Stimulated activated naive B cell treated with anti-CD40 and anti-IgM and Interleukin-4, amounts not matched to agents 10 μg/mL and 1 μg/mL and 100 μg/mL, for 72 hours (primary cell): Measurements from ENCODE around the gene ADGRE2.
"Not testable (repeated sequence)": the region's sequence is repeated elsewhere in the genome, so short reads cannot be mapped to it uniquely, and the experiment has no call there.

Experiments
- ATAC-seq, 2 donors: fragments of 150-1000 bp; cut with Tn5 transposase; replicated peaks; 2 replicates each; pipeline ENCODE4 v1.10.0; 2021; ENCODE audit warnings: moderate library complexity in 1 of 2
- DNase-seq: peaks from one replicate; pipeline ENCODE4 v3.0.0; 2021
- H3K27ac Mint-ChIP-seq: one replicate; pipeline ENCODE4 v1.8.0; 2022; ENCODE audit warnings: mild to moderate bottlenecking, mixed read lengths
- H3K27me3 Mint-ChIP-seq, 2 donors: one replicate each; pipeline ENCODE4 v1.8.0; 2022; ENCODE audit warnings: mixed read lengths in 2 of 2
- H3K36me3 Mint-ChIP-seq, 2 donors: one replicate each; pipeline ENCODE4 v1.8.0; 2022; ENCODE audit warnings: mixed read lengths in 2 of 2, mild to moderate bottlenecking in 1 of 2
- H3K4me1 Mint-ChIP-seq, 2 donors: one replicate each; pipeline ENCODE4 v1.8.0; 2022; ENCODE audit warnings: mixed read lengths in 2 of 2, mild to moderate bottlenecking in 1 of 2
- H3K4me3 Mint-ChIP-seq, 2 donors: one replicate each; pipeline ENCODE4 v1.8.0; 2022; ENCODE audit warnings: mild to moderate bottlenecking in 2 of 2, mixed read lengths in 2 of 2, moderate library complexity in 1 of 2
- H3K9me3 Mint-ChIP-seq, 2 donors: one replicate each; pipeline ENCODE4 v1.8.0; 2022; ENCODE audit warnings: mixed read lengths in 2 of 2, mild to moderate bottlenecking in 1 of 2

ADGRE2 gene

DNA sequence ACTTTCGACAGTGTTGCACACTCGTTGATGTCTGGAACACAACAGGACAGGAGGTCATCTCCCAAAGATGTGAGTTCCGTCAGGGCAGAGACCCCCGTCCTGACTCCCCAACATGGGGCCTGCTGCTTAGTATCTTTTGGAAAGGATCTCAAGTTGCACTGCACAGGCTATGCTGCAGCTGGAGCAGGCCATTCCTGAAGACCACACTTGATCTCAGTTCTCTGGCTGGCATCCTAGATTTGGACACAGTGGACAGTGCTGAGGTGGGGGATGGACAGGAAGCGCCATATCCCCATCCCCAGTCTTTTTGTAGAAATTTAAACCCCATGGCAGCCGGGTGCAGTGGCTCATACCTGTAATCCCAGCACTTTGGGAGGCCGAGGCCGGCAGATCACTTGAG is 5.9 kb downstream of the ADGRE2 start:
- Mint-ChIP-seq H3K4me1 (peaks cover 18 to 35% of the 10 kb centered on the region in 2 donors), H3K4me3 (no peak overlapping the region), H3K9me3 (no peaks in the 10 kb centered on the region), H3K27me3 (peaks cover 3 to 20% of the 10 kb centered on the region in 2 donors), H3K36me3 (peaks cover 42 to 43% of the 10 kb centered on the region in 2 donors), H3K27ac (no peak overlapping the region)
- DNase-seq, result no peak
- no peak for ATAC-seq

DNA sequence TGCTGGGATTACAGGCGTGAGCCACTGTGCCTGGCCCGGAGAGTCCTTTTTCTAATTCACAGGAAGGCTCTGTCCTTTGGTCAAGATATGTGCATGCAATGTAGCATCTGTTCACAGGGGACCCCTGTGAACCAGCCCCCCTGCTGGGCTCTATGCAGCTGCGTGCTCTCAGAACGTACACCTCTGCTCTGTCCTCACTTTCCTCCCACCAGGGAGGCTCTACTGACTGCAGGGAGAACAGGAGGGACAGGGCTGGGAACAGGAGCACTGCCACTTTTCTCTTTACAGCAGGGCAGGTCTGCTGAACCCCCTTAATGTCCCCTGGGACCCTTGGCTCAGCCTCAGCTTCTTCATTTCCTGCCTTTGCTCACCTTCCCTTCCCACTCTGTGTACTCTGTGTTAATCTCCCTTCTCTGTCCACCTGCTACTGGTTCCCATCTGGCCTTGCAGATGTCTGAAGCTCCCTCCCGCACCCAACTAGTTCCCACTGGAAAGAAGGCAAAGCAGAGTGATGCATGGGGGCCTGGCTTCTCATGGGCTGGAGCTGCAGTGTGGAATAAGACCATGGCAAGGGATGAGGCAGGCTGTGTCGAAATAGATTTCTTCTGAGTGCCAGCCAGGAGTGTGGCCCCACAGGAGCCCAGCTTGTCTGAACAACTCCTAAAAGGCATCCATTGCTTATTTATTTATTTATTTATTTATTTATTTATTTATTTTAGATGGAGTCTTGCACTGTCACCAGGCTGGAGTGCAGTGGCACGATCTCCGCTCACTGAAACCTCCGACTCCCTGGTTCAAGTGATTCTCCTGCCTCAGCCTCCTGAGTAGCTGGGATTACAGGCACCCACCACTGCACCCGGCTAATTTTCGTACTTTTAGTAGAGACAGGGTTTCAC is 7.2 kb downstream of the ADGRE2 start:
- H3K4me3 Mint-ChIP-seq, result no peak overlapping the region
- no peak overlapping the region for H3K27ac Mint-ChIP-seq
- H3K9me3 Mint-ChIP-seq, result no peaks in the 10 kb centered on the region
- peaks cover 13 to 25% of the 10 kb centered on the region in 2 donors for H3K4me1 Mint-ChIP-seq
- DNase-seq, result no peak
- no peak for ATAC-seq
- peaks cover 48 to 51% of the 10 kb centered on the region in 2 donors for H3K36me3 Mint-ChIP-seq
- H3K27me3 Mint-ChIP-seq, result peaks cover 3 to 15% of the 10 kb centered on the region in 2 donors

DNA sequence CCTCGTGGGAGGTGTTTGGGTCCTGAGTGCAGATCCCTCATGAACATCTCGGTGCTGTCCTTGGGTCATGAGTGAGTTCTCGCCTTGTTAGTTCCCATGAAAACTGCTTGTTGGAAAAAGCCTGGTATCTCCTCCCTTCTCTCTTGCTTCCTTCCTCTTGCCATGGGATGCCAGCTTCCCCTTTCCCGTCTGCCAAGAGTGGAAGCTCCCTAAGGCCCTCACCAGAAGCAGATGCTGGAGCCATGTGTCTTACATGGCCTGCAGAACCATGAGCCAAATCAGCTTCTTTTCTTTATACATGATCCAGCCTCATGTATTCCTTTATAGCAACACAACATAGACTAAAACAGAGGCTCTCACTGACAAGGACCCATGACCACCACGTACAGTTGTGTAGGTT is 8.2 kb downstream of the ADGRE2 start:
- Mint-ChIP-seq H3K4me1 (peaks cover 11 to 15% of the 10 kb centered on the region in 2 donors), H3K27ac (no peak overlapping the region), H3K27me3 (peaks cover 2 to 18% of the 10 kb centered on the region in 2 donors), H3K4me3 (no peak overlapping the region), H3K9me3 (no peaks in the 10 kb centered on the region), H3K36me3 (peaks cover 56 to 60% of the 10 kb centered on the region in 2 donors)
- no peak for DNase-seq
- ATAC-seq, result no peak

DNA sequence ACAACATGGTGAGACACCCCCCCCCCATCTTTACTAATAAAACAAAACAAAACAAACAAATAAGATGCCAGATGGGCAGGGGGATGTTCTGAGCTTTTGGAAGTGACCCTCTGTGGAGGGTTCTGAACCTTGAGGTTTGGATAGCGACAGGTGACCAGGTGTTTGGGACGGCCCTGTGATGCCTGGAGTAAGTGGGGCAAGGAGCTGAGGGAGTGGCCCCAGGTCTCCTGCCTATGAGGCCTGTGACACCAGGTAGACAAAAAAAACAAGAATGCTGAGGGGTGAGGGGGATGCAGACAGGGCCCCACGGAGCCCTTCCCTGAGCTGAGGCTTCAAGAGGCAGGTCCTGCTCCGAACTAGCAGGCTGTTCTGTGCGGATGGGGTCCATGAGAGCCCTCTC is 9.2 kb downstream of the ADGRE2 start:
- ATAC-seq, result no peak
- Mint-ChIP-seq H3K27ac (peak overlapping the region; percentile 48), H3K9me3 (no peaks in the 10 kb centered on the region), H3K27me3 (peaks cover 7 to 21% of the 10 kb centered on the region in 2 donors), H3K4me1 (peaks cover 11 to 15% of the 10 kb centered on the region in 2 donors), H3K36me3 (peaks cover 63 to 70% of the 10 kb centered on the region in 2 donors), H3K4me3 (no peak overlapping the region)
- no peak for DNase-seq

DNA sequence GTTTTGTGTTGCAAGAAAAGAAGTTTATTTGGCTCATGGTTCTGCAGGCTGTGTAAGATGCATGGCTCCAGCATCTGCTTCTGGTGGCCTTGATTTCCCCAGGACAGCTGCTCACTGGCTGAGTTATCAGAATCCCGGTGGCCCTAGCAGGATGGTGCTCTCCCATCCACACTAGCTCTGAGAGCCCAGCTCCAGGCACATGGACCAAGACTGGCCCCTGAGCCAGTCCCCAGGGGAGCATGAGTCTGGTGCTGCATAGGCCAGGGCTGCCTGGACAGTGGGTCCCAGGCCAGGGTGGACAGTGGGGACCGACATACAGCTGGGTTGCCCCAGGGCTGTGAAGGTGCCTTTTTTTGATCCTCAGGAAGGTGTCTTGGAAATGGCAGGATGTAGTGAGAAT is 10.4 kb downstream of the ADGRE2 start:
- Mint-ChIP-seq H3K36me3 (peaks cover 62 to 71% of the 10 kb centered on the region in 2 donors), H3K27me3 (peaks cover 14 to 16% of the 10 kb centered on the region in 2 donors), H3K27ac (no peak overlapping the region), H3K4me1 (peaks cover 7 to 10% of the 10 kb centered on the region in 2 donors), H3K9me3 (peaks cover 0 to 2% of the 10 kb centered on the region in 2 donors), H3K4me3 (no peak overlapping the region)
- DNase-seq (no peak), ATAC-seq (no peak)

DNA sequence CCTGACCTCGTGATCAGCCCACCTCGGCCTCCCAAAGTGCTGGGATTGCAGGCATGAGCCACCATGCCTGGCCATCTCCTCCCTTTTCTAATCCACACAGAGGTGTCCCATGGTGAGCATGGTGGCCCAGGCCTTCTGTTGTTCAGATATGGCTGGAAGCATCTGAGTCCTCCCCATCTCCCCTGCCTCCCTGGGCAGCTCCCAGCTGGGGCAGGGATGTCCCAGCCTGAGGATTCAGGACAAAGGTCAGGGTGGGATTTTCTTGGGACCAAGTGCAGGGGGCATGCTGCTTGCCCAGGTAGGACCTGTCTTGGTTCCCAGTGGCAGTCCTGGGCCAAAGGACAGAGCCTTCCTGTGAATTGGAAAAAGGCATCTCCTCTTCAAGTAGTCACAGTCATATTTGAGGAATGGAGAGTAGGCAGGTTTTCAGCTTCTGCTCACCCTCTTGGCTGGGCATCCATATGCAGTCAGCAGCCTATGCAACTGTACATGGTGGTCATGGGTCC is 10.8 kb downstream of the ADGRE2 start:
- H3K9me3 Mint-ChIP-seq, result peaks cover 0 to 2% of the 10 kb centered on the region in 2 donors
- no peak overlapping the region for H3K27ac Mint-ChIP-seq
- ATAC-seq (no peak), DNase-seq (no peak)
- peaks cover 61 to 70% of the 10 kb centered on the region in 2 donors for H3K36me3 Mint-ChIP-seq
- H3K4me1 Mint-ChIP-seq, result peaks cover 7 to 10% of the 10 kb centered on the region in 2 donors
- no peak overlapping the region for H3K4me3 Mint-ChIP-seq
- peaks cover 14 to 16% of the 10 kb centered on the region in 2 donors for H3K27me3 Mint-ChIP-seq

DNA sequence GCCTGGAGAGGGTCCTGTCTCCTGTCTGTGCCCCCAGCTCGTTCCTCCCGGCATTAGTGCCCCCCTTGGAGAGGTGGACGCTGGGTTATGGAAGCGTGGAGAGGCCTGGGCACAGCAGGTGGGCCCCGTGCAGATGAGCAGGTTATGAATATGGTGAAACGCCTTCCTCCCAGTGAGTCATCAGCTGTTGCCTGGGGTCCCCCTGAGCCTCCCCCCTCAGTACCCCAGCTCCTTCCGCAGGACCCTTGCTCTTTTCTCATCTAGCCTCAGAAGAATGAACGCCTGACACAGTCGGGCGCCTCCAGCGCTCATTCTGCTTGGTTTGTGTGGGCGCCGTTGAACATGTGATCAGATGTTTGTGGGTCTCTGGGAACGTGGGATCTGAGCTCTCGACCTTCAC is 12.5 kb downstream of the ADGRE2 start:
- not testable (repeated sequence) for H3K9me3 Mint-ChIP-seq, DNase-seq, ATAC-seq, H3K27ac Mint-ChIP-seq, H3K4me1 Mint-ChIP-seq, H3K4me3 Mint-ChIP-seq
- H3K27me3 Mint-ChIP-seq, result peaks cover 14 to 16% of the 10 kb centered on the region in 2 donors
- peaks cover 64 to 75% of the 10 kb centered on the region in 2 donors for H3K36me3 Mint-ChIP-seq

DNA sequence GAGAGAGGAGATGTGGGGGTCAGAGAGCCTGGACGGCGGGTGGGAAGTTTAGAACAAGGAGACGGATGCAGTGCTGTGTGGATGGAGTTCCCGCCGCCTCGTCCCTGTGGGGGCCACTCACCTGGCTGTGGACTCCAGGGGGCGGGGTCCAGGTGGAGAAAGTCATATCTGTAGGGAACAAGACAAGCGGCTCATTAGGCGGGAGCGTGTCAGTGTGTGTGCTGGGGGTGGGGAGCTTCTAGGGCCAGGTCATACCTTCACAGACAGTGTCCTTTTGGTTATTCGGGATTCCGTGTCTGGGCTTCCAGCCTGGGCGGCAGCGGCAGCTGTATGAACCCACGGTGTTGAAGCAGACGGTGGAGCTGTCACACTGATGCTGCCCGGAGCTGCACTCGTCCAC is 13.0 kb downstream of the ADGRE2 start:
- not testable (repeated sequence) for H3K27ac Mint-ChIP-seq, DNase-seq

DNA sequence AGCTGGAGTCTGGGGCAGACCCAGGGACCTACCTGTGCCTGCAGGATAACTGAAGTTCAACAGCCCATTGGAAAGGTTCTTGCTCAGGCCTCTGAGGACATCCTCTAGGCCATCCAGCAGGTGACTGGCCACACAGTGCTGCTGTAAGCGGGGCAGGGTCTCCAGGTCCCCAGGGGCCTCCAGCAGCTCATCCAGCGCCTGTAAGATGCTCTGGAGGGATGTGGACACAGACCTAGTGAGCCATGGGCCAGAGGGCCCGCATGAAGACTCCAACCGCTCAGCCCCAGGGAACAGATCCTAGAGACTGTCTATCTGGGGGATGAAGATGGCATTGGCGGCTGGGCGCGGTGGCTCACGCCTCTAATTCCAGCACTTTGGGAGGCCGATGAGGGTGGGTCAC is 14.0 kb downstream of the ADGRE2 start:
- ATAC-seq, result no peak
- Mint-ChIP-seq H3K4me3 (no peak overlapping the region), H3K9me3 (peaks cover 0 to 2% of the 10 kb centered on the region in 2 donors), H3K36me3 (peaks cover 60 to 71% of the 10 kb centered on the region in 2 donors), H3K4me1 (peaks cover 0 to 2% of the 10 kb centered on the region in 2 donors), H3K27me3 (peaks cover 14 to 16% of the 10 kb centered on the region in 2 donors), H3K27ac (no peak overlapping the region)
- no peak for DNase-seq

More for the DNA sequence above, 13.0 kb downstream of the ADGRE2 start:
- Mint-ChIP-seq H3K36me3 (peaks cover 64 to 78% of the 10 kb centered on the region in 2 donors), H3K27me3 (peaks cover 14 to 16% of the 10 kb centered on the region in 2 donors)
- H3K9me3 Mint-ChIP-seq, ATAC-seq, H3K4me3 Mint-ChIP-seq, H3K4me1 Mint-ChIP-seq: not testable (repeated sequence)

DNA sequence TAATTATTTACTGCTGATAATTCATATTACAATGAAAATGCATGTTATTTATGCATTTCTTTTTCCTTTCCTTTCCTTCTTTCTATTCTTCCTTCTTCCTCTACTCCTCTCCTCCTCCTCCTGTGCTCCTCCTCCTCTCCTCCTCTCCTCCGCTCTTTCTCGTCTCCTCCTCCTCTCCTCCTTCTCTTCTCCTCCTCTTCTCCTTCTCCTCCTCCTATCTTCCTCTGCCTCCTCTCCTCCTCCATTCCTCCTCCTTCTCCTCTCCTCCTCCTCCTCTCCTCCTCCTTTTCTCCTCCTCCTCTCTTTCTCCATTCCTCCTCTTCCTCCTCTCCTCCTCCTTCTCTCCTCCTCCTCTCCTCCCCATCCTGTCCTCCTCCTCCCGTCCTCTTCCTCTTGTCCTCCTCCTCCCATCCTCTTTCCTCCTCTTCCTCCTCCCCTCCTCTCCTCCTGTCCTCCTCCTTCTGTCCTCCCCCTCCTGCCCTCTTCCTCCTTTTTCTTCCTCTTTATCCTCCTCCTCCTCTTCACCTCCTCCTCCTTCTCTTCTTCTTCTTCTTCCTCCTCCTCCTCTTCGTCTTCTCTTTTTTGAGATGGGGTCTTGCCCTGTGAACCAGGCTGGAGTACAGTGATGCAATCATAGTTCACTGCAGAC is 14.7 kb downstream of the ADGRE2 start:
- peaks cover 14 to 16% of the 10 kb centered on the region in 2 donors for H3K27me3 Mint-ChIP-seq
- peaks cover 55 to 64% of the 10 kb centered on the region in 2 donors for H3K36me3 Mint-ChIP-seq
- peak overlapping the region; percentile 85 for H3K27ac Mint-ChIP-seq
- no peak for DNase-seq
- no peak overlapping the region for H3K4me3 Mint-ChIP-seq
- H3K9me3 Mint-ChIP-seq, result peaks cover 0 to 2% of the 10 kb centered on the region in 2 donors
- no peak for ATAC-seq
- H3K4me1 Mint-ChIP-seq, result peaks cover 0 to 2% of the 10 kb centered on the region in 2 donors

DNA sequence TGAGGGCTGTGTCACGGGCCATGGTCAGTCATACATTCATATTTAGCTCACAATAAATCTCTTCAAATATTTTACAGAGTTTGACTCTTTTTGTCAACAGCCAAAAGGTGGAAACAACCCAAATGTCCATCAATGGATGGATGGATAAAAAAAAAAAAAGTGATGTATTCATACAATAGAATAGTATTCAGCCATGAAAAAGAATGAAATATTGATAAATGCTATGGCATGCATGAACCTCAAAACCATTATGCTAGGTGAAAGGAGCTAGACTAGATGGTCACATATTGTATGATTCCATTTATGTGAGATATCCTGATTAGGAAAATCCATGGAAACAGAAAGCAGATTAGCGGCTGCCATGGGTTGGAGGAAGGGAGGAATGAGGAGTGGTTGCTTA is 16.2 kb downstream of the ADGRE2 start:
- Mint-ChIP-seq H3K4me3 (no peak overlapping the region), H3K27ac (no peak overlapping the region), H3K4me1 (peaks cover 2 to 4% of the 10 kb centered on the region in 2 donors), H3K27me3 (peaks cover 12 to 14% of the 10 kb centered on the region in 2 donors), H3K36me3 (peaks cover 45 to 57% of the 10 kb centered on the region in 2 donors), H3K9me3 (peaks cover 0 to 2% of the 10 kb centered on the region in 2 donors)
- DNase-seq (no peak), ATAC-seq (no peak)

DNA sequence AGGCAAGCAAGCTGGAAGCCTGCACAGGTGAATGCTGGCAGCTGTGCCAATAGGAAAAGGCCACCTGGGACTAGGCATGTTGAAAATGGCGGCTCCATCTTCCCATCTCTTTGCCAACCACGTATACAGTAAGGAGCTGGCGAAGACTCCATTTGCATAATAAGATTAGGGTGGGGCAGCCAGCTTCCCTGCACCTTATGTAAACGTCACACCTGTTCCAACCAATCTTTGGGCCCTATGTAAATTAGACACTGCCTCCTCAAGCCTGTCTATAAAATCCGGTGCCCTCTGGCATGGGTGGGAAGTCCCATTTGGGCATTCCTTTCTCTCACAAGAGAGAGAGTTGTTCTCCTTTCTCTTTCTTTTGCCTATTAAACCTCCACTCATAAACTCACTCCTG is 16.8 kb downstream of the ADGRE2 start:
- ATAC-seq (no peak), DNase-seq (no peak)
- peaks cover 2 to 4% of the 10 kb centered on the region in 2 donors for H3K4me1 Mint-ChIP-seq
- H3K36me3 Mint-ChIP-seq, result peaks cover 45 to 56% of the 10 kb centered on the region in 2 donors
- peaks cover 0 to 2% of the 10 kb centered on the region in 2 donors for H3K9me3 Mint-ChIP-seq
- no peak overlapping the region for H3K27ac Mint-ChIP-seq
- no peak overlapping the region for H3K4me3 Mint-ChIP-seq
- peaks cover 12 to 14% of the 10 kb centered on the region in 2 donors for H3K27me3 Mint-ChIP-seq

DNA sequence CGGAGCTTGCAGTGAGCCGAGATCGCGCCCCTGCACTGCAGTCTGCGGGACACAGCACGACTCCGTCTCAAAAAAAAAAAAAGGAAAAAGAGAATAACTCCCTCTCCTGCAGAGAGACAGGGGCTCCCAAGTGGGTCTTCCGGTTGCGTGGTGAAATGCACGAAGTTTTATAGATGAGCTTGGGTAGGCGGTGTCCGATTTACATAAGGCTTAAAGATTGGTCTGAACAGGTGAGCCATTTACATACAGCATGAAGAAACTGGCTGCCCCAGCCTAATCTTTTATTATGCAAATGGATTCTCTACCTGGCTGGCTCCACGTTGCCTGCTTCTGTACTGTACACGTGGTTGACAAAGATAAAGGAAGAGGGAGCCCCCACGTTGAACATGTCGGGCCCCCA is 19.5 kb downstream of the ADGRE2 start:
- ATAC-seq (no peak), DNase-seq (no peak)
- Mint-ChIP-seq H3K27ac (no peak overlapping the region), H3K9me3 (peaks cover 0 to 2% of the 10 kb centered on the region in 2 donors), H3K36me3 (peaks cover 28 to 37% of the 10 kb centered on the region in 2 donors), H3K27me3 (peaks cover 2 to 3% of the 10 kb centered on the region in 2 donors), H3K4me1 (peaks cover 0 to 4% of the 10 kb centered on the region in 2 donors), H3K4me3 (no peak overlapping the region)

DNA sequence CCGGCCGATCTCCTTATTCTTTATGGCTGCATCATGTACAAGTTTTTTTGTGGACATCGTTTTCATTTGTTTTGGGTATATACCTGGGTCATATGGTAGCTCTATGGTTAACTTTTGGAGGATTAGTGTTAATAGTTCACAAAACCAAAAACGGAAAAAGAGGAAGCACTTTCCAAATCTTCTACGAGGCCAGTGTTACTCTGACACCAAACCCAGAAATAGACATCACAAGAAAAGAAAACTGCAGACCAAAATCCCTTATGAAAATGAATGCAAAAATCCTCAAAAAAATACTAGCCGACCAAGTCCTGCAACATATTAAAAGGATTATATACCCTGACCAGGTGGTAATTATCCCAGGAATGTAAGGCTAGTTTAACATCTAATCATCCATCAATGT is 29.8 kb downstream of the ADGRE2 start:
- H3K4me1 Mint-ChIP-seq, result no peaks in the 10 kb centered on the region
- peaks cover 29 to 40% of the 10 kb centered on the region in 2 donors for H3K36me3 Mint-ChIP-seq
- H3K4me3 Mint-ChIP-seq, result no peak overlapping the region
- DNase-seq (no peak), ATAC-seq (no peak)
- no peak overlapping the region for H3K27ac Mint-ChIP-seq
- peaks cover 0 to 1% of the 10 kb centered on the region in 2 donors for H3K9me3 Mint-ChIP-seq
- H3K27me3 Mint-ChIP-seq, result no peaks in the 10 kb centered on the region
